CD4-positive, alpha-beta T cell treated with Interleukin-12 subunit alpha and Interleukin-12 subunit beta, for 1 hour (primary cell): ENCODE data around the gene RAMACL.

ENCODE experiments used
- DNase-seq: peaks from one replicate; pipeline ENCODE4 v3.0.0-alpha.2; 2020

RAMACL gene

GRCh38 chr6:166617359-166617758 lies 30.9 kb upstream of the RAMACL start:
- no peak for DNase-seq

- DNase-seq: no peak
Observed at GRCh38 chr6:166616261-166617238, 30.1 kb upstream of the RAMACL start.

- no peak for DNase-seq
Observed at GRCh38 chr6:166615059-166615770, 28.7 kb upstream of the RAMACL start.

- no peak for DNase-seq
Observed at GRCh38 chr6:166614589-166614988, 28.1 kb upstream of the RAMACL start.

GRCh38 chr6:166614171-166614583 lies 27.7 kb upstream of the RAMACL start:
- DNase-seq: no peak

GRCh38 chr6:166613027-166613426 lies 26.5 kb upstream of the RAMACL start:
- DNase-seq: no peak

GRCh38 chr6:166612471-166612881 lies 26.0 kb upstream of the RAMACL start:
- no peak for DNase-seq

GRCh38 chr6:166611631-166612030 lies 25.2 kb upstream of the RAMACL start:
- no peak for DNase-seq

- DNase-seq: no peak
Observed at GRCh38 chr6:166610069-166610468, 23.6 kb upstream of the RAMACL start.

GRCh38 chr6:166608774-166609173 lies 22.3 kb upstream of the RAMACL start:
- DNase-seq: no peak

GRCh38 chr6:166605752-166606151 lies 19.3 kb upstream of the RAMACL start:
- no peak for DNase-seq

GRCh38 chr6:166604911-166605310 lies 18.4 kb upstream of the RAMACL start:
- DNase-seq: no peak

GRCh38 chr6:166604328-166604727 lies 17.9 kb upstream of the RAMACL start:
- DNase-seq: no peak

GRCh38 chr6:166603043-166603690 lies 16.7 kb upstream of the RAMACL start:
- DNase-seq: no peak

GRCh38 chr6:166601956-166602355 lies 15.5 kb upstream of the RAMACL start:
- DNase-seq: no peak

GRCh38 chr6:166600931-166601330 lies 14.5 kb upstream of the RAMACL start:
- DNase-seq: no peak

- DNase-seq: no peak
Observed at GRCh38 chr6:166599205-166599604, 12.7 kb upstream of the RAMACL start.

GRCh38 chr6:166598441-166599138 lies 12.1 kb upstream of the RAMACL start:
- DNase-seq: no peak

GRCh38 chr6:166597711-166598440 lies 11.4 kb upstream of the RAMACL start:
- no peak for DNase-seq

- DNase-seq: no peak
Observed at GRCh38 chr6:166596776-166597507, 10.5 kb upstream of the RAMACL start.

- DNase-seq: no peak
Observed at GRCh38 chr6:166595949-166596348, 9.5 kb upstream of the RAMACL start.
